Measurements from ENCODE around the gene PLCL2.

Gene PLCL2

DNA sequence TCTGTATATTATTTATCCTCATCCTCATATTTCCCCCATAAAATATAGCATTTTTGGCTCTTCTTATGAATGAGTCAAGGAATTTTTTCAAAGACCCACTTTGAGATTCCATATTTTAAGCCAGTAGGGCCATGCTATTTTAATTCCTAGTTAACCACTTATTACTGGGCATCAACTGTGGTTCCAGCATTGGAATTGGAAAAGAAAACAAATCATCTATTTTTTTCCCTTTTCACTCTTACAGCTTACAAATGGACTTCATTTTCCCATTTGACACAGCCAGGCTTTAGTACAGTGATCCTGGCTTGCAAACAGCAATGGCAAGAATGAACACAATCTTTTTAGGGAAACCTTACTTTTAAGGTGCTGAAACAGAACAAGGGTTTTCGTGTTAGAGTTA, 19.4 kb upstream of the PLCL2 start:
- DNase-seq (ENCODE audit: low spot score), result no peak

DNA sequence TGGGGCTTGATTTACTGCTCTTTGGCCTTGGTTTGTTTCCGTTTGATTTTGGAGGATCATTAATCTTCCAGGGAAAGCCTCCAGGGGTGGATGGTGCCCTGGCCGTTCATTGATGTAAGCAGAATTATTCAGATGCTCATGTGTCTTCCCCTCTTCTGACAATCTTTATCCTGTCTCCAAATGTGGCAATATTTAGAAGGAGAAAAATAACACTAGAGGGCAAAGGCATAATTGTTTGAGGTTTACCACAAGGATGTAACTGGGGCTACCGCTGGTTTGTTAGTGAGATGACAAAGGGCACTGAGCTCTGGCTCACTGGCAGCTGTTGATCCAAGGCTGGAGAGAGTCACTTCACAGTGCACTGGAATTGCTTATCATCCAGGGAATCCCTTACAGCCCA, 18.2 kb upstream of the PLCL2 start:
- DNase-seq (ENCODE audit: low spot score), result no peak

DNA sequence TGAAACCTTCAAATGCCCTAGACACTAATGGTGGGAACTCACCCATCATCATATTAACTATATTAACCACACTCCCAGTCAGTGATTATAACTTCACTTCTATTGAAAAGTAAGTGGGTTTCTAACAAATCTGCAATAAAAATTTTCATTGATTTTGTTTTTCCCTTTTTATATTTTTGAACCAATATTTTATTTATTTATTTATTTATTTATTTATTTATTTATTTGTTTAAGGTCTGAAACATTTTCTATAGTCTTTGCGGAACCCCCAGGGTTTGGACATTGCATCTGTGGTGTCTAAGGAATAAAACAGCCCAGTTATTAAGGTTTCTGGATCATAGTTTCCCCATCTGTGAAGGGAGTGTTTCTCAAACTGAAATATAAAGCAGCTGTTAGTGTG, 16.2 kb upstream of the PLCL2 start:
- DNase-seq (ENCODE audit: low spot score), result no peak

DNA sequence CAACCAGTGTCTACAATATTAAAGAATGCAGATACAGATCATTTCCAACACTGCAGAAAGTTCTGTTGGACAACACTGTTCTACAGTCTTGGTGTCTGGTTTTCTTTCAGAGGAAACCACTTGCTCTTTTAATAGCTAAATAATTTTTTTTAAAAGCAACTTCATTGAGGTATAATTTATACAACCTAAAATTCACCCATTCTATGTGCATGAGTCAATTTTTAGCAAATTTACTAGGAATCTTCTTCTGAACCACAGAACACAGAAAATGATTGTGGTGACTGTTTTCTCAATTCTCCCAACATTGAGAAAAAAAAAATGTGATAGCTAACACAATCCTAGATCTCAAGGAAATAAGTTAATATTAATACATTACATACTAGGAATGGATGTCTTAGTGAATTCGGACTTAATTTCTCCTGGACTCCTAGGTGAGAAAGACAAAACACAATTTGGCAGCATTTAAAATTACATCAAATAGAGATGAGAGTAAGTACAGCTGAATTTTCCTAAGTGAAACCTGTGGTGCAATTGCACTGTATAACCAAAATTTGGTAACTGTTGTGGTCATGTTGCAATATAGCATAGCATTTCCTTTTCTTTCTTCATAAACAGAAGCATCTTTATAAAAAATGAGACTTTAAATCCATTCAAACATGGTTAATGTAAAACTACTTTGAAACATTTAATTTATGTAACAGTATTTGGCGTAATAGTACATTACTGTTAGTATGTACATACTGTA, 15.3 kb upstream of the PLCL2 start:
- DNase-seq (ENCODE audit: low spot score), result no peak

DNA sequence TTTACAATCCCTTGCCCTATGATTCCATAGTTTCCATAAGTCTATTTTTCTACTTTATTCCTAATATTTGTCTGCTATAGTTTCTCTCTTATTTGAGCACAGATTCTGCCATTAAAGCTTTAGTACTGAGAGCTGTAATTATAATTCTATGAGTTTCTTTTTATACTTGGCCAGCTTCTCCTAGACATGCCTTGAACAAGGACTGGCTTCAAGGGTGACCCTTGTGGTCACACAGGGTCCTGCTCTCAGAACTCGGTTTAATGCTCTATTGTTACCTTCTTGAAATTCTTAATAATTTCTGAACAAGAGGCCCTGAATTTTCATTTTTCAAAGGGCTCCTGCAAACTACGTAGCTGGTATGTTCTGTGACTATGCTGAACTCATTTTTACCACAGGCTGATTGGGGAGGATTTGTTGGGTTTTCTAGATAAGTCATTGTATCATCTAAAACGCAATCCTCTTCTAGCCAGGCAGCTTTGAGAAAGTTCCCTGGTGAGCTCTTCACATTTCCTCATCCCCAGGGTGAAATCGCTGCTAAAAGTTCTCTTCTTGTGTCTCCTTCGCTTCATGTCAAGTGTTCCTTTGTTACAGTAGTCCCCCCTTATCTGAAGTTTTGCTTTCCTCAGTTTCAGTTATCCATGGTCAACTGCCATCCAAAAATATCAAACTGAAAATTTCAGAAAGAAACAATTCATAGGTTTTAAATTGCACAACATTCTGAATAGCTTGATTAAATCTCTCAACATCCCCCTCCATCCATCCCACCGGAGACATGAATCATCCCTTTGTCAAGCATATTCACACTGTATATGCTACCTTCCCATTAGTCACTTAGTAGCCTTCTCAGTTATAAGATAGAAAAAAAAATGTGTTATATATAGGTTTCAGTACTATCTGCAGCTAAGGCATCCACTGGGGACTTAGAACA, 12.6 kb upstream of the PLCL2 start:
- DNase-seq (ENCODE audit: low spot score), result no peak

DNA sequence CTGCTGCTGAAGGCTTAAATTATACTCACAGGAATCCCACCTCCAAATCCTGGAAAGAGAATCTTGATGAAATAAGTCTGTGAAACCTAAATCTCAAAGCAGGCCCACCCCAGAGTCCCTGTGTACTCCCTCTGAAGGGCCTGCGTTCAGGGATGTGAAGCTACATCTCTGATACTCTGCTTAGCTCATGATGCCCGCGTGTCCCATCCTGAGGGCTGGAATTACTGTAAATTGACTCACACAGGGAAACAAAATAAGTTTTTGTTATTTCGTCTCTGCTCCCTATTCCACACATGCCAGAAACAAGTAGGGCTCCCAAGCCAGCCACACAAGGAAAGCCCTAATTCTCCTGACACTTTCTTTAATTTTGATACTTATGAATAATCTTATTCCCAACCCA, 10.9 kb upstream of the PLCL2 start:
- DNase-seq (ENCODE audit: low spot score), result no peak

DNA sequence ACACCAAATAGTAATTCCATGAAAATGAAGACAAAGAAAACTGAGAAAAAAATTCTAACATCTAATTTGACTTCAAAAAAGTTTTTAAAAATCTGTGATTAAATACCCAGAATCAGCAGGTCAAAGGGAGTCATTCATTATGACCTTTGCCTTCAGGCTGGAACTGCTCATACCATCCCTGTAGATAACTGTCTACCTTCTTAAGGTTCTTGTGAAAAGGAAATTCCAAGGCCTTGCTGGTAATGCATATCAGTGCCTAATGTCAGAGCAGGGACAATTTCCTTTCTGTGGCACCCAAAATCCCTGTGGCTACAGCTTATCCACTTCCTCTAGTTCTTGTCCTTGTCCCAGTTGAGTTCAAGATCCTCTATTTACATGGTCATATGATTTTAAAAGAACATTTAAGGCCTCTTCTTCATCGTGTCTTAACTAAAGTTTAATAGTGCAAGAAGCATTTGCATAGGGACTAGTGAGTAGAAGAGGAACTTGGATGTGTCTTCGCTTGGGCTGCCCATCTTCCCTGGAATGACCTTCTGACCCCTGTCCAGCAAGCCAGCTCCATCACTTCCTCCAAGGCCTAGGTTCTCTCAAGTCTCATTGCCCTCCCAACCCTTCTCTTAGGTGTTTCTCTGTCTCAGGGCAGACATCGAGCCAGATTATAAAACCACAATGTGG, 8.7 kb upstream of the PLCL2 start:
- no peak for DNase-seq (ENCODE audit: low spot score)

DNA sequence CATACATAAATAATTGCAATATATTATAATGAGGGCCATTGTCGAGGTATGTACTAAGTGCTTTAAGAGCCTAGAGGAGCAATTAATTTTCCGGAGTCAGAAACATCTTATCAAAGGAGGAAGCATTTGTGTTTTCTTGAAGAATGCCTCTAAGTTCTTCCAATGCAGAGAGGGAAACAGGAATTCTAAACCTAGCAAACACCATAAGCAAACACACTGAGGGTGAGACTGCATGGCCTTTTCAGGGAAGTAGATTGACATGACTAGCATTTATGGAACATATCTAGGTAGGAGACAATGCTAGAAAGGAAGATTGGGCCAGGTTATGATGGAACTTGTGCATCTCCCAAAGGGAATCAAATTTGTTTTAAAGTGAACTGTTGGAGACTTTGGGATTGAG, 7.2 kb upstream of the PLCL2 start:
- DNase-seq (ENCODE audit: low spot score), result no peak

DNA sequence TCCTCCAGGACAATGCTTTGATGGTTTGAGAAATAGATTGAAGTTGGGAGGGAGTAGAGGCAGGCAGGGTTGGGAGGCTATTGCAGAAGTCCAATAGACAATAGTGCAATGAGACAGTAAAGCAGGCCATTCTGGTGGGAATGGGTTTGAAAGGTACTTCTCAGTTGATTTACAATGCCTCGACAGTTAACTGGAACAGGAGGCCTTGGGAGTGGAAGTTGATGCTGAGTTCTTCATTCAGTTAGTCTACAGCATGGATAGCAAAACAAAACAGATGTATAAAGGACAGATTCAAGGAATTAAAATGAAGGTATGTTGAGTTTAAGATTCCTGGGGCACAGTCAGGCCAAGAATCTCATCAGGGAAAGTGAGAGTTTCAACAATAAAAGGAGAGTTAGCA, 6.8 kb upstream of the PLCL2 start:
- DNase-seq (ENCODE audit: low spot score), result no peak

DNA sequence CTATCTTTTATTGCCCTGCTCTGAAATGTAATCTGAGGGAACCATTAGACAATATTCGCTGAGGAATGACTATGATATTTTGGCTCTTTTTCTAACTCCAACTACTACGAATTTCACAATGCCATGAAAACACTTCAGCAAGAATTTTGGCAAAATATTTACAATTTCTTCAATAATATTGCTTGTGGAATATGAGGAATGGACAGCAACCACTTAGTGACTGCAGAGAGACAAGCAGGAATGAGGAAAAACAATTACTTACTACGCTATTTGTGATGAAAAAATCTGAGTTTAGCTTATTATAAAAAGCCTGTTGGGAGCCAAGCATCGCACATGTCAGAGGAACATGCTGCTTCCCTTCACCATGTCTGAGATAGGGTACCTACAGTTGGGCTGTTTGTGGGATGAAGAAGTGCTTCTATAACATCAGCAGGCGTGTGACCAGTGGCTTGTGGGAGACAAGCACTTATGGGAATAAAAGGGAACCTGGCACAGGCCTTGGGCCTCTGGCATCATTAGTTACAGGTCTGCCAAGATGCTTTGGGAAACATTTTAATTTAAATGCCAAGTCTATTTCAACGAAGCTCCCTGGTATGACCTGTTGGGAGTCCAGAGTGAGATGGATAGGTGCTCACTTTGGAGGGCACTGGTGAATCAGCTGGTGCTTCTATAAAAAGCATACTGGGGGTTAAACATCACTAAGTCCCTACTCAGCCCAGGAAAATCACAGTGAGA, 2.7 kb upstream of the PLCL2 start:
- no peak for DNase-seq (ENCODE audit: low spot score)

DNA sequence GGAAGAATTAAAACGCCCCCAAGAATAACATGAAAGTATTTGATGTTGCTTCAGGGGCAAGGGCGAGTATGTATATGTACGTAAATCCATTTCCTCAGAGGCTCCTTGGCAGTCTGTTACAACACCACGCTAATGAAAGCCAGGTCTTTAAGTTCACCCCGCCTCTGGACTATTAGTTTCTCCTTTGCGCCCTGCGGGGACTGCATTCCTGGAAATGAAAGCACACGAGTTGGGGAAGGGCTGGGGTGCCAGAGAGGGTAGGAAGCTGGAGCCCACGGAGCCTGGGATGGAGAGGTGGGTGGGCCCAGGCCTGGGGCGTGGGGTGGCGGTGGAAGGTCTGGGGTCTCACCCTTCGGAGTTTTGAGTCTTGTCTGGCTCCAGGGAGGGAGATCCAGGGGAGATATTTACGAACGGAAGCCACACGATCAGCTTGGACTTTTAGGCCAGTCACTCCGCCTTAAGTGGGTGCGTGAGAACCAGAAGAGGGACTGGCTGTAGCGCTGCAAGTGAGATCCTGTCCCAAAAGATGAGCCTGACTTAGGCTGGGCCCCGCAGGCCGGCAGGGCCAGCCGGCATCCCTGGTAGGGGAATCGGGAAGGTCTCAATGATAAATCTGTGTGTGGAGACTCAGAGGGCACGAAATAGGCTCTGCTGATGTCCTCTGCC, 1.6 kb upstream of the PLCL2 start:
- no peak for DNase-seq (ENCODE audit: low spot score)

DNA sequence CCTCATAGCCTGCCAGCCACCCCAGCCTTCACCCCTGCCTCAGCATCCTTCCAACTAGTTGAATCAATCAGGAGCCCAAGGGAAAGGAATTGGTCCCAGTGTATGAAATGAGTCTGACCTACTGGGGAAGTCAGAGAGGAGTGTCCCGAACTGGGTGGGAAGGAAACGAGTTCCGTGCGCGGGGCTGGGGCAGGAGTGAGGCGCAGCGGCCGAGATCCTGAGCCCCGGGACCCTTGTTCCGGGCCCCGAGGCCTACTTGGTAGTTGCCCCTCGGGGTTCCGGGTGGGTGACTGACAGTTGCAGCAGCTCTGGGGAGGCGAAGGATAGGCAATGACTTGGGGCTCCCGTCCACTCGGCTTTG, 1.1 kb upstream of the PLCL2 start:
- no peak for DNase-seq (ENCODE audit: low spot score)

DNA sequence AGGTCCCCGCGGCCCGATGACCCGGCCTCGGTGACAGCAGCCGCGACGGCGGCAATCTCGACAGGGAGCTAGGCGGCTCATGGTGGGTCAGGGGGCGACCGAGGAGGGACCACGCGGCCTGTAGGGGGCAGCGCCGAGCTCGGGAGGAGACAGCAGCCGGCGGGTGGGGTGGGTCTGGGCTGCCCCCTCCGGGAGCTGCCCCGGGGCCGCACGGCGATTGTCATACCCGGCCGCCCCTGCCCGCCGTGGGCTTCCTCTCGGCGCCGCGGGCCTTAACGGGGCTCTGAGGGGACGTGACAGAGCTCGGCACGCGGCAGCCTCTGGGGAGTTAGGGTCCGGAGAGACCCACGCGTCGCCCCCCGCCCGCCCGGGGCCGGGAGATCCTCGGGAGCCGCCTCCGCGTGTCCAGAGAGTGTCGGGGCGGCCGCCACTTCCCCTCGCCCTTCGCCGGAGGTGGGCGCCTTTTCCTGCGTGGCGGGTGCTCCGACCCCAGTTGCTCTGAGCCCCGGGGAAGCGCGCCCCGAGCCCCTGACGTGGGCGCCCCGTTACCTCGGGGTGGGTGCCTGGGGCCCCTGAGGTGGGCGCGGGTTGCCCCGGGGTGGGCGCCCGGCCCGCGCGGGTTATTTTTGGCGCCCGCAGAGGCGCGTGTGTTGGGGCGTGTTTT, 539 bp upstream of the PLCL2 start:
- DNase-seq (ENCODE audit: low spot score), result no peak

DNA sequence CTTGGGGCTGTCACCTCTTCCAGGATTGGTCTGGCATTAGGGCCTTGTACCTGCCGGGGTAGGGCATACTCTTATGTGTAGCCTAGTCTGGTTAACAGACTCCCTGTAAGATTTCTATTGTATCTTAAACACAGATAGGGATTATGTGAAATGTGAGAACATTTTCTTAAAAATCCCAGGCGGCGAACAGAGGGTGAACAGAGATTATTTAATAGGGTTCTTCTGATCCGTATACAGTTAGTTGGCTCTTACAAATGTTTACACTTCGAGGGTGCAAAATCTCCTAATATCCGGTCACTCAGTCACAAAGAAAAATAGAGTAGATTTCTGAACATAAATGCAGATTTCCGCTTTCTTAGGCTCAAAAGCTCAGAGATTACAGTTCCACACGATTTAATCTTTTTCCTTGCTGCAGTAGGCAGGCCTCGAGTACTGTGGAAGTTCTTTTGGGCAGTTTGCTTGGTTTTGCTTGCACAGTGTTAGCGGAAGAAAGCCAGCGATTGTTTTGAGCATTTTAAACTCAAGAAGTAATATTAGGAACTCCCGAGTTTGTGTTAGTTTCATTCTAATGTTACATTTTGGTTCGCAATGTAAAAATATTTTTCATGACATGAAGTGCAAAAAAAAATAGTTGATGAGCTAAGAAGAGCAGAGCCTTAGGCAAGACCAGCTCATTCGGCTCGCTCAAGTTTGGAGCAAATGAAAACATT, 993 bp downstream of the PLCL2 start:
- DNase-seq (ENCODE audit: low spot score), result no peak

DNA sequence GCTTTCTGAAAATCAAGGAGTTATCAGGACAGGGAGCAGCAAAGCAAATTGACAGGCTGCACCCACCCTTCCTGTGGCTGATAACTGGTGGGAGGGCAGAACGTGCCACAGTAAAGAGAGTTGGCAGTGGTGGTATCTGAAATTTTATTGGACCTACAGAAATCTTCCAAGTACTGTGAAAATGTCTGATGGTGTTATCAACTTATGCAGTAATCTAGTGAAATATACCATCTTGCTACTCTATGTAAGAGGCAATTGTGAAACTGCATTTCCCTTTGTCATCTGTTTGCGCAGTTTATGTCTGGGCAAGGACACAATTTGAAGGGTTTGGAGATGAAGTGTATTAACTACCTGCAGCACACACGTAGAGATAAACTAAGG, 1.5 kb downstream of the PLCL2 start:
- no peak for DNase-seq (ENCODE audit: low spot score)

DNA sequence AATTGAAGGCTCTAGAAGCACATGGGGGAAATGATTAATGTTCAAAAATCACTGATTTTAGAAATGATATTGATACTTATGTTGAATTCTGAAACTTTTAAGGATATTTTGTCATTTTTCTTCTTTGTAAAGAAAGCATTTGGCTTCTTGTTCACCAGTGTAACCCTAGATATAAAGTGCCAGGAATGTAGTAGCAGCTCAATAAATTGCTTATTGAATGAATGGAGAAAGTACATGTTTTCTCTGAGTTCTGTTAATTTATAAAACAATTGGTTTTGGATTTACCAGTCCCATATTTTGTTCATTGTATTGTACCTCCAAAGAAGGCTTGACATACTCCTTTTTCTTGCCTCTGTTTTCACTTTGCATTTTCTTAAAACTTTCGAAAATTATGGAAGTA, 2.4 kb downstream of the PLCL2 start:
- no peak for DNase-seq (ENCODE audit: low spot score)

DNA sequence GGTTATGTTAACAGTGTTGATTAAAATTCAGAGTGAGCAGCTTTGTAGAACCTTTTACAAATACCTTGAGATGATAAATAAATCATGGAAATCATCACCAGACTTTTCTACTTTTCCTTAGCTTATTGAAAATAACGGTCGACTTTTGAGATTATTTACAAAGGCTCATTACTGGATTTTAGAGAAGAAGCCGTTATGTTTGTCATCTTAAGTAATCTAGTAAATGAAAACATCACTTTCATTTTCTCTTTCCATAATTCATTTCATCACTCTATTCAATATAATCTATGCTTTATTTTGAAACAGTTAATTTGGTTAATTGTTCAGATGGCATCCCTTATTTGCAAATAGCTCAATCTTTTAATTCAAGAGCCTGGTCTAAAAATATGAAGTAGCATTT, 3.6 kb downstream of the PLCL2 start:
- DNase-seq (ENCODE audit: low spot score), result no peak

DNA sequence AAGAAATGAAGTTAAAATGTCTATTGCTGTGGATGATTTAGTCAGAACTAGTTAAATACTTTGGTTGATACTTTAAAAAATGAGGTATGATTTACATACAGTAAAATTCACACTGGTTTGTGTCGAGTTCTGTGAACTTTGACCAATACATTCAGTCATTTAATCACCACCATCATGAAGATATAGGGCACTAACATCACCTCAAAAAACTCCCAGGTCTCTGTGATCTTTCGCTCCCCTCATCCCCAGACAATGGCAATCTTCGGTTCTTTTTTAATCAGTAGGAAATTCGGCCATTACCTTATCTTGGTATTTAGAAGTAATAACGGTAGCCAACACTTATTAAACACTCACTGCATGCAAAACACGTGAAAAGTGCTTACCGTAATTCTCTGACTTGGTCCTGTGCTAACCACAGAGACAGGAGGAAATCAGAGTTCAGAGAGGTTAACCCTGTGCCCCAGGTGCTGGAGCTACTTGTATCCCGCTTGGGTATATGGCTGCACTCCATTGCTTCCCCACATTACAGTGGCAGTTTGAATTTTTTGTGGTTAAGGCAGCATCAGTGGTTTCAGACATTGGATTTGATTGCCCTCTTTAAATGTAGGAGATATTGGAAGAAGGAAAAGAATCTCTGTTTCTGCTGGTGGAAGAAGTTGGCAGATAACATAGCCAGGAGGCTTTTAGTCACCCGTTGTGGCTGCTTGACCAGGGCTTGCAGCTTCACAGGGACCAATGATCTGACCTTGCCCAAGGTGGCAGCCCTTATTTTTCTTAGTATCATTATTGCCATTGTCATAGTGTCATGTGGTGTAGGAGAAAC, 4.2 kb downstream of the PLCL2 start:
- DNase-seq (ENCODE audit: low spot score), result no peak

DNA sequence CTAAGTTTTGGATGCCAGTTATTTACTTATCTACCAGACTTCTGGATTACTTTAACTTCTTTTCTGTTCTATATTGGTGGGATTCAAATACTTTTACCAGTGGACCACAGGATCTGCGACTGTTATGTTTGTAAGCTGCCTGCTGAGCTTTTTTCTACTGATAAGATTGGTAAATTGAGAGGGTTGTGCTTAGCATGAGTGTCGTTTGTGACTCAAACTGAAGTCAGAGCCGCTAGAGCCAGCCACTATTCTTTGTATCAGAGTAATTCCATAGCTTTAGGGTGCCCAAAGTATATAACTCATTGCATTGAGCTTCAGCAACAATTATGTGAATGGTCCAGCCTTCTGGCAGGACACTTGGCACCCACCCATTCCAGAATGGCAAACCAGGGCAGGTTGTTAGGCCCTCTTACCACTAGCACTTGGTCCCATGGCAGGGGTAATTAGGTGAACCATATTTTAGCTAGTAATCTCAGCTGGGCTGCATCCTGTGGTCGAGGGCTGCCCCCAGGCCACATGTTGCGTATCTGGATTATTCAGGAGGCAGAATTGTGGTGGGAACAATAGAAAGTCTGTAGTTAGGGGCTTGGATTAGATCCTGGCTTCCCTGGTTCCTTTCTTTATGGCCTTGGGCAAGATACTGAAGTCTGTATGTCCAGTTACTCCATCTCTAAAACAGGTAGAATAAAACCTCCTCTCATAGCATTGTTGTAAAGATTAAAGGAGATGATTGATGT, 6.0 kb downstream of the PLCL2 start:
- no peak for DNase-seq (ENCODE audit: low spot score)
